ENCODE results near the gene MYL4.
"Not testable (repeated sequence)": the region's sequence is repeated elsewhere in the genome, so short reads cannot be mapped to it uniquely, and the experiment has no call there.

The MYL4 gene

DNA sequence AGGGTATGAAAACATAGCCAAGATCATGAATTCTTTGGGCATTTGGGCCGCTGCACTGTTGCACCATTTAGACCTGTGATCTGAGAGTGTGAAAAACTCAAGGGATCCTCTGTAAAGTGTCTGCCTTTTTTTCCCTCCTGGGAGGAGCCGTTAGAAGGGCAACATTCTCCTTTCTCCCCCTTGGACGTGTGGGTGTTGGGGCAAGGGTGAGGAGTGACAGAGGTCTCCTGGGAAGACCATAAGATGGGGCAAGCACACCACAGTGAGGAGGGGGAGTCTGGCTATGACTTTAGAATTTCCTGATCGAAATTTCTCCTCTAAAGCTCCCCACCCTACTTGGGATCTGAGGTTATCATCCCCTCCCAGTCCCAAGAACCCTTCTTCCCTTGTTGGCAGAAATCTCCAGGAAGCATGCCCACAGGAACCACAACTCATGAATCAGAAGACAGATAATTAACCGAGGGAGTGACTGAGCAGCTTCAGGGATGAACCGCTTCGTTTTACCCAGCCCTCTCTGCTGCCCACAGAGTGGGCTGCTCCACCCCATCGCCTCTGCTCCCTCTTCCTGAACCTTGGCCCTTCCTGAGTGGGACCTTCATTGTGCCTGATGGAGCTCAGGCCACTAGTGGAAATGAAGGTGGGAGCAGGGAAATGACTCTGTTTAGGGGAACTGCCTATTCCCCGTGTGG is 48.6 kb downstream of the MYL4 start:
- FAIRE-seq, result no peak
- TF ChIP-seq CTCF (IDR thresholded peaks at IDR 0.05; ENCODE audit: insufficient read depth, missing control alignments), result no peak
- DNase-seq (ENCODE audit: insufficient read length, low spot score), result no peak

GRCh38 chr17:47262586-47262985 is 53.4 kb downstream of the MYL4 start:
- DNase-seq (ENCODE audit: insufficient read length, low spot score) (no peak), FAIRE-seq (no peak)
- TF ChIP-seq CTCF (IDR thresholded peaks at IDR 0.05; ENCODE audit: insufficient read depth, missing control alignments), result no peak

- no peak for TF ChIP-seq CTCF (IDR thresholded peaks at IDR 0.05; ENCODE audit: insufficient read depth, missing control alignments)
These were observed 55.0 kb downstream of the MYL4 start for GRCh38 chr17:47264166-47264565.

GRCh38 chr17:47265983-47266541 is 56.9 kb downstream of the MYL4 start:
- FAIRE-seq, result no peak
- TF ChIP-seq CTCF (IDR thresholded peaks at IDR 0.05; ENCODE audit: insufficient read depth, missing control alignments), result no peak
- no peak for DNase-seq (ENCODE audit: insufficient read length, low spot score)

More at GRCh38 chr17:47264166-47264565, 55.0 kb downstream of the MYL4 start:
- no peak for DNase-seq (ENCODE audit: insufficient read length, low spot score)
- FAIRE-seq, result no peak

DNA sequence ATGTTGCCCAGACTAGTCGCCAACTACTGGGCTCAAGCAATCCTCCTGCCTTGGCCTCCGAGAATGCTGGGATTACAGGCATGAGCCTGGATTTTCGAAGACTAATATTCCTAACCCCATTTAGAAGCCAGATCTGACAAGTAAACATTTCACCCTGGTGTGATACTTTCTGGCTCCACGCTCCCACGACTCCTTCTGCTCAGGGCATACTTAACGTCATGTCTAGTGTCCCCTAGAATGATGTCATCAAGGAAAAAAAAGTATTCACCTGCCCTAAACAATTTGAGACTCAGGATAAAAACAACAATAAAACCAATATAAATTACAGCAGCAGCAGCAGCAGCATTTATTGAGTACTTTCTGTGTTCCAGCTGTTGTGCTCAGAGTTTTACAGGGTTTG is 57.6 kb downstream of the MYL4 start:
- FAIRE-seq (no peak), DNase-seq (ENCODE audit: insufficient read length, low spot score) (no peak)
- TF ChIP-seq CTCF (IDR thresholded peaks at IDR 0.05; ENCODE audit: insufficient read depth, missing control alignments), result no peak

- FAIRE-seq (no peak), DNase-seq (ENCODE audit: insufficient read length, low spot score) (no peak)
- no peak for TF ChIP-seq CTCF (IDR thresholded peaks at IDR 0.05; ENCODE audit: insufficient read depth, missing control alignments)
These were observed 58.2 kb downstream of the MYL4 start for GRCh38 chr17:47267354-47267828.

DNA sequence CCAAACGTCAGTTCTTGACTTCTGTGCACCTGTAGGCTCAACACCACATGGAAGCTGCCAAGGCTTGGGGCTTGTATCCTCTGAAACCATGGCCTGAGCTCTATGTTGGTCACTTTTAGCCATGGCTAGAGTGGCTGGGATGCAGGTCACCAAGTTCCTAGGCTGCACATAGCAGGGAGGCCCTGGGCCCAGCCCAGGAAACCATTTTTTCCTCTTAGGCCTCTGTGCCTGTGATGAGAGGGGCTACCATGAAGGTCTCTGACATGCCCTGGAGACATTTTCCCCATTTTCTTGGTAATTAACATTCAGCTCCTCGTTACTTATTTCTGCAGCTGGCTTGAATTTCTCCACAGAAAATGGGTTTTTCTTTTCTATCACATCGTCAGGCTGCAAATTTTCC is 59.8 kb downstream of the MYL4 start:
- FAIRE-seq; DNase-seq (ENCODE audit: insufficient read length, low spot score): not testable (repeated sequence)

DNA sequence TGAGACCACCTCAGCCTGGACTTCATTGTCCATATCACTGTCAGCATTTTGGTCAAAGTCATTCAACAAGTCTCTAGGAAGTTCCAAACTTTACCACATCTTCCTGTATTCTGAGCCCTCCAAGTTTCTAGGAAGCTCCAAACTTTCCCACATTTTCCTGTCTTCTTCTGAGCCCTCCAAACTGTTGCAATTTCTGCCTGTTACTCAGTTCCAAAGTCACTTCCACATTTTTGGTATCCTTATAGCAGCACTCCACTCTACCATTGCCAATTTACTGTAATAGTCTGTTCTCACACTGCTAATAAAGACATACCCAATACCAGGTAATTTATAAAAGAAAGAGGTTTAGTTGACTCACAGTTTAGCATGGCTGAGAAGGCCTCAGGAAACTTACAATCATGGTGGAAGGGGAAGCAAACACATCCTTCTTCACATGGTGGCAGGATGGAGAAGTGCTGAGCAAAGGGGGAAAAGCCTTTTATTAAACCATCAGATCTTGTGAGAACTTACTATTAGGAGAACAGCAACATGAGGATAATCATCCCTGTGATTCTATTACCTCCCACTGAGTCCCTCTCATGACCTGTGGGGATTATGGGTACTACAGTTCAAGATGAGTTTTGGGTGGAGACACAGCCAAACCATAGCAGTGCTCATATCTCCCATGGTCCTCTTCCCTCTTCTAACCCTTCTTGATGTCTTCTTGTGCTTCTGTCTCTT is 60.6 kb downstream of the MYL4 start:
- DNase-seq (ENCODE audit: insufficient read length, low spot score); FAIRE-seq: not testable (repeated sequence)

All from D721Med (cell line).